Left lung (tissue), 10 donors: ENCODE results near the gene C19orf53. TPM values are rescaled to one million over a fixed set of nuclear protein-coding genes. Genes with fewer than 3 reads are reported as not detected.

Experiments used
- ATAC-seq: fragments of 200-7000 bp; cut with Tn5 transposase; one replicate; pipeline ENCODE4 v1.9.1; 2020; ENCODE audit warnings: moderate library complexity
- DNase-seq, 4 donors: peaks; one replicate each; pipeline ENCODE4 v3.0.0-alpha.2; 2013 to 2020
- H3K27ac ChIP-seq, 2 donors: fragments of 200-600 bp; sonication (generic) in 1 of 2; one replicate each; pipeline versions ENCODE4 v1.5.0 to v1.8.0; 2020 to 2021
- H3K27me3 ChIP-seq, 2 donors: fragments of 200-600 bp; sonication (generic) in 1 of 2; one replicate each; pipeline versions ENCODE4 v1.5.0 to v1.8.0; 2020 to 2021
- H3K36me3 ChIP-seq, 2 donors: fragments of 200-600 bp; sonication (generic) in 1 of 2; one replicate each; pipeline versions ENCODE4 v1.5.0 to v1.8.0; 2020 to 2021
- H3K4me1 ChIP-seq, 2 donors: fragments of 200-600 bp; one replicate each; pipeline ENCODE4 v1.8.0; 2021
- H3K4me3 ChIP-seq, 2 donors: fragments of 200-600 bp; sonication (generic) in 1 of 2; one replicate each; pipeline versions ENCODE4 v1.5.0 to v1.8.0; 2020 to 2021; ENCODE audit warnings: mild to moderate bottlenecking in 1 of 2
- H3K9me3 ChIP-seq, 2 donors: fragments of 200-600 bp; sonication (generic) in 1 of 2; one replicate each; pipeline versions ENCODE4 v1.5.0 to v1.8.0; 2020 to 2021
- intact Hi-C, 2 donors: fragments of 100-400 bp; cut with DNase I; formaldehyde crosslinking; loops; one replicate each; pipeline versions ENCODE4 v1.11.2 to v1.14.2; 2022
- polyA plus RNA-seq, 6 donors: library from polyadenylated mRNA; unstranded; fragments of 120-200 nt; gene quantifications; one replicate each; pipeline ENCODE4 v1.2.1, GENCODE V29; 2013; ENCODE audit not compliant: insufficient read length in 6 of 6
- total RNA-seq, 2 donors: library from RNA; stranded (reverse); fragmentation: NEBNext Ultra II Directional; extraction: Animal tissue kit (Norgen Biotek cat#: 25700); gene quantifications; one replicate each; pipeline ENCODE4 v1.2.1, GENCODE V29; 2021
- TF ChIP-seq, protein P1 (sequence below), 2 donors: fragments of 200-600 bp; sonication (generic) in 1 of 2; IDR thresholded peaks; one replicate each; pipeline versions ENCODE4 v1.5.0 to v1.8.0; 2021; ENCODE audit warnings: antibody characterized with exemption in 2 of 2
- donor health status: DM: no; HTN: yes; CAD: no.
- donor health status: DM: no; HTN: no; CAD: no.

Gene C19orf53
- total and polyA plus RNA-seq, 8 donors = 64.8 to 116 (median 89.5) TPM

DNA sequence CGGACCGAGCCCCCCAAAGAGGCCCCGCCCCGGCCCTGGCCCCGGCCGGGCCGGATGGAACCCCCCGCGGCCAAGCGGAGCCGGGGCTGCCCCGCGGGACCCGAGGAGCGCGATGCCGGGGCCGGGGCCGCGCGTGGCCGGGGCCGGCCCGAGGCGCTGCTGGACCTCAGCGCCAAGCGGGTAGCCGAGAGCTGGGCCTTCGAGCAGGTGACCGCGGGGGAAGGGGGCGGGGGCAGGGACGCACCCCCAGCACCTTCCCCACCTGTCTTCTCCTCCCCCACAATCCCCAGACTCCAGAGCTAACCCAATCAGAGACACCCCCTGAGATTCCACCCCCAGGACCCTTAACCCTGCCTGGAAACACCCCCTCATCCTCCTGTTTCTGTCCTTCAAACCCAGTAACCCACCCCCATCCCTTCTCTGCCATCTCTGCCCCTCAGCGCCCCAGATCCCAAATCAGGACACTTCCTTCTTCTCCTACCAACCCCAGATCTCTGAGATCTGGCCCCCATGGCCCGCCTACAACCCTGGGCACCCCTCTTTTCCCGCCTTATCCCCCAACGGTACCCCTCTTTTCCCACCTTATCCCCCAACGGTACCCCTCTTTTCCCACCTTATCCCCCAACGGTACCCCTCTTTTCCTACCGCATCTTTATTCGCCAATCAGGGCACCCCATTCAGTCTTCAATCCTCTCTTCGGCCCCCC lies 21.5 kb downstream of the C19orf53 start:
- DNase-seq (no peak), ATAC-seq (peak; percentile 0)
- peak overlapping the region; percentile 85 to 90 for H3K27ac ChIP-seq
- intact Hi-C loops = no loop called here
- no peaks in the 10 kb centered on the region for H3K9me3 ChIP-seq
- H3K36me3 ChIP-seq = no peaks in the 10 kb centered on the region
- H3K4me1 ChIP-seq = peaks cover 16 to 37% of the 10 kb centered on the region in 2 donors
- TF ChIP-seq, protein P1, sequence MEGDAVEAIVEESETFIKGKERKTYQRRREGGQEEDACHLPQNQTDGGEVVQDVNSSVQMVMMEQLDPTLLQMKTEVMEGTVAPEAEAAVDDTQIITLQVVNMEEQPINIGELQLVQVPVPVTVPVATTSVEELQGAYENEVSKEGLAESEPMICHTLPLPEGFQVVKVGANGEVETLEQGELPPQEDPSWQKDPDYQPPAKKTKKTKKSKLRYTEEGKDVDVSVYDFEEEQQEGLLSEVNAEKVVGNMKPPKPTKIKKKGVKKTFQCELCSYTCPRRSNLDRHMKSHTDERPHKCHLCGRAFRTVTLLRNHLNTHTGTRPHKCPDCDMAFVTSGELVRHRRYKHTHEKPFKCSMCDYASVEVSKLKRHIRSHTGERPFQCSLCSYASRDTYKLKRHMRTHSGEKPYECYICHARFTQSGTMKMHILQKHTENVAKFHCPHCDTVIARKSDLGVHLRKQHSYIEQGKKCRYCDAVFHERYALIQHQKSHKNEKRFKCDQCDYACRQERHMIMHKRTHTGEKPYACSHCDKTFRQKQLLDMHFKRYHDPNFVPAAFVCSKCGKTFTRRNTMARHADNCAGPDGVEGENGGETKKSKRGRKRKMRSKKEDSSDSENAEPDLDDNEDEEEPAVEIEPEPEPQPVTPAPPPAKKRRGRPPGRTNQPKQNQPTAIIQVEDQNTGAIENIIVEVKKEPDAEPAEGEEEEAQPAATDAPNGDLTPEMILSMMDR (IDR thresholded peaks at IDR 0.05) = no peak
- no peaks in the 10 kb centered on the region for H3K27me3 ChIP-seq
- H3K4me3 ChIP-seq = peak overlapping the region; percentile 57 to 67

DNA sequence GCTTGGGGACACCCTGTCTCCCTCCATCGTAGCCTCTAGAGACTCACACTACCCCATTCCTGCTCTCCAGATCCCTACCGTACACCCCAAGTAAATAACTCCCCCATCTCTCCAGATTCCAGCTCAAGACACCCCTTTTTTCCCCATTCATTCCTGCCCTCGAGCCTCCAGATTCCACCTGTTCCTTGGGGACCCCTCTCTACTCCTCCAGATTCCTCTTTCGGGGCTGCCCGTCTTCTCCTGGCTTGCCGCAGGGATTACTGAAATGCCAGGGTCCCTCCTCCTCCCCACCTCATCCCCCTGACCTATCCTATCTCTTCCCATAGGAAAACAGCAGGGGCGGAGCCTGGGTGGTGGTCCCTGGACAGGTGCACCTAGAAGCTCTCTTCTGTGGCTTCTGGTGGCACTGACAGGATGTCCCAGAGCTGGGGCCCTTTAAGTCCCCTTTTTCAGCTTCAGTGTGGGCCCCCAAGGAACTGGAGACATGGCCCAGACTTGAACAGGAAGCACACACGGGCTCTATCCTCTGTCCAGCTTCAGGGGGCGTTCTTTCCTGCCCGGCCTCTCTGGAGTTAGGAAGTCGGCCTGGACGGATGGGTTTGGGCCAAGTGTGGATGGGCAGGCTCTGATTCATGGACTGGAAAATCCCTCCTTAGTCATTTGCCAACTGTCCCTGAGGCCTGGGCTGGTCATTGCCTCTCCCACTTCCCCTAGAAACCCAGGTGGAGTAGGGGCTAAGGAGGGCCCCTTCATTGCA lies 22.2 kb downstream of the C19orf53 start:
- Histone ChIP-seq H3K9me3 (no peaks in the 10 kb centered on the region), H3K4me1 (peaks cover 16 to 35% of the 10 kb centered on the region in 2 donors), H3K4me3 (peak overlapping the region; percentile 17 to 67), H3K36me3 (no peaks in the 10 kb centered on the region), H3K27ac (peak overlapping the region; percentile 85 to 90), H3K27me3 (no peaks in the 10 kb centered on the region)
- ATAC-seq (peak; percentile 39), DNase-seq (peak in 2 of 4 donors; percentile 78 to 80)
- TF ChIP-seq, protein P1 (IDR thresholded peaks at IDR 0.05) = no peak
- intact Hi-C loops = no loop called here

DNA sequence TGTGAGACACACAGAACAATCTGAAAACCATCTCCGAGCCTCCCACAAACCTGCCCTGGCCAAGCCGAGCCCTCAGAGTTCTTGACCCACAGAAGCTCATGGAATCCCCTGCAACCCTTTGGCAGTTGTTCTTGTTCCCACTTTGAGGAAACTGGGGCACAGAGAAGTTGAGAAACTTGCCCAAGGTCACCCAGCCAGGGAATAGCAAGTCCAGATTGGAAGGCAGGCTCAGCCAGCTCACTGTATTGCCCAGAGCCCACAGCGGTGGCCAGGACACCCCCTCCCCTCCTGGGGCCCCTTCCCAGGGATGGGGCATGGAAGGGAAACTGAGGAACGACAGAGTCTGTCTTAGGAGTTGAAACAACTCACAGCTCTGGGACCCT lies 22.8 kb downstream of the C19orf53 start:
- Histone ChIP-seq H3K27ac (peak overlapping the region; percentile 85 to 90), H3K27me3 (no peaks in the 10 kb centered on the region), H3K36me3 (no peaks in the 10 kb centered on the region), H3K9me3 (no peaks in the 10 kb centered on the region), H3K4me3 (peak overlapping the region in 1 of 2 donors; percentile 67), H3K4me1 (peaks cover 16 to 35% of the 10 kb centered on the region in 2 donors)
- intact Hi-C loops = no loop called here
- ATAC-seq = no peak
- no peak for DNase-seq
- TF ChIP-seq, protein P1 (IDR thresholded peaks at IDR 0.05) = no peak

DNA sequence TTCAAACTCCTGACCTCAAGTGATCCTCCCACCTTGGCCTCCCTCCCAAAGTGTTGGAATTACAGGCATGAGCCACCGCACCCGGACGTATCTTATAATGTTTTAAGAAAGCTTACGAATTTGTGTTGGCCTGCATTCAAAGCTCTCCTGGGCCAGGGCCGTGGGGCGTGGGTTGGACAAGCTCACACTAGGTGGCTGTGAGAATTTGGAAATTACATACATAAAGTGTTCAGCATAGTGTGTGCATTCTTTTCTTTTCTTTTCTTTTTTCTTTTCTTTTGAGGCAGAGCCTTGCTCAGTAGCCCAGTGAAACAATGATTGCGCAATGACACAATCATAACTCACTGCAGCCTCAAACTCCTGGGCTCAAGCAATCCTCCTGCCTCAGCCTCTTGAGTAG lies 23.6 kb downstream of the C19orf53 start:
- H3K27ac ChIP-seq = peak overlapping the region; percentile 85 to 90
- DNase-seq (no peak), ATAC-seq (no peak)
- intact Hi-C loops = no loop called here
- TF ChIP-seq, protein P1 (IDR thresholded peaks at IDR 0.05) = no peak
- H3K27me3 ChIP-seq = no peaks in the 10 kb centered on the region
- no peaks in the 10 kb centered on the region for H3K9me3 ChIP-seq
- H3K4me3 ChIP-seq = no peak overlapping the region
- no peaks in the 10 kb centered on the region for H3K36me3 ChIP-seq
- H3K4me1 ChIP-seq = peaks cover 16 to 35% of the 10 kb centered on the region in 2 donors

DNA sequence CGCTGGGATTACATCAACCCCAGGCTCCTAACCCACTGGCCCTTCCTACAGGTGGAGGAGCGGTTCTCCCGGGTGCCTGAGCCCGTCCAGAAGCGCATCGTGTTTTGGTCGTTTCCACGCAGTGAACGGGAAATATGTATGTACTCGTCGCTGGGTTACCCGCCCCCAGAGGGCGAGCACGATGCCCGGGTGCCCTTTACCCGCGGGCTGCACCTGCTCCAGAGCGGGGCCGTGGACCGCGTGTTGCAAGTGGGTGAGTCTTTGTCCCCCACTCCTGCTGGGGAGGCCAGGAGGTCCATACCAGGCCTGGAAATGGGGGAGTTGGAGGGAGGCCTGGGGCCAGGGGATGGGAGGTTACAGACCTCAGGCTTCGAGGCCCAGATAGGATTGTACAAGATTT lies 25.4 kb downstream of the C19orf53 start:
- intact Hi-C loops = no loop called here
- ATAC-seq (no peak), DNase-seq (no peak)
- H3K36me3 ChIP-seq = peaks cover 0 to 1% of the 10 kb centered on the region in 2 donors
- H3K4me3 ChIP-seq = no peak overlapping the region
- TF ChIP-seq, protein P1 (IDR thresholded peaks at IDR 0.05) = no peak
- no peaks in the 10 kb centered on the region for H3K27me3 ChIP-seq
- no peak overlapping the region for H3K27ac ChIP-seq
- no peaks in the 10 kb centered on the region for H3K9me3 ChIP-seq
- H3K4me1 ChIP-seq = peaks cover 16 to 30% of the 10 kb centered on the region in 2 donors
